Trophoblast cell (in vitro differentiated cells and primary cell): Measurements from ENCODE around the gene PKD1L1.

ENCODE experiments used
- DNase-seq, 2 donors: peaks; one replicate each; pipeline ENCODE4 v3.0.0-alpha.2; 2016
- H2AFZ ChIP-seq: 2 replicates; pipeline ENCODE4 v1.6.1; 2013; ENCODE audit warnings: low read length, moderate library complexity, mild to moderate bottlenecking; ENCODE audit not compliant: insufficient read depth, poor library complexity
- H2AK5ac ChIP-seq: 2 replicates; pipeline ENCODE4 v1.6.1; 2013; ENCODE audit warnings: mild to moderate bottlenecking, low read length
- H2BK120ac ChIP-seq: 2 replicates; pipeline ENCODE4 v1.6.1; 2013; ENCODE audit warnings: low read length, mild to moderate bottlenecking, moderate library complexity; ENCODE audit not compliant: insufficient read depth, poor library complexity
- H2BK12ac ChIP-seq: 2 replicates; pipeline ENCODE4 v1.6.1; 2013; ENCODE audit warnings: mild to moderate bottlenecking, low read length, moderate library complexity
- H2BK5ac ChIP-seq: 2 replicates; pipeline ENCODE4 v1.6.1; 2013; ENCODE audit warnings: low read length, low read depth, moderate library complexity, mild to moderate bottlenecking; ENCODE audit not compliant: poor library complexity
- H3K14ac ChIP-seq: 2 replicates; pipeline ENCODE4 v1.6.1; 2013; ENCODE audit warnings: mild to moderate bottlenecking, low read length
- H3K18ac ChIP-seq: 2 replicates; pipeline ENCODE4 v1.6.1; 2013; ENCODE audit warnings: mild to moderate bottlenecking, low read length
- H3K23ac ChIP-seq: 2 replicates; pipeline ENCODE4 v1.6.1; 2013; ENCODE audit warnings: low read length
- H3K27ac ChIP-seq: 2 replicates; pipeline ENCODE4 v1.5.1; 2013; ENCODE audit warnings: low read depth, mild to moderate bottlenecking, inconsistent platforms, low read length, moderate library complexity
- H3K27me3 ChIP-seq: 2 replicates; pipeline ENCODE4 v1.6.1; 2013; ENCODE audit warnings: inconsistent platforms, mild to moderate bottlenecking, low read length, moderate library complexity; ENCODE audit not compliant: insufficient read depth
- H3K36me3 ChIP-seq, 2 experiments: 1 replicate in 1 of 2; 2 replicates in 1 of 2; pipeline ENCODE4 v1.6.1; 2013; ENCODE audit warnings: low read length in 2 of 2, mild to moderate bottlenecking in 2 of 2, moderate library complexity in 1 of 2; ENCODE audit not compliant: insufficient read depth in 2 of 2, control insufficient read depth in 1 of 2
- H3K4ac ChIP-seq: 2 replicates; pipeline ENCODE4 v1.6.1; 2013; ENCODE audit warnings: low read depth, mild to moderate bottlenecking, low read length, moderate library complexity
- H3K4me1 ChIP-seq, 2 experiments: 1 replicate in 1 of 2; 2 replicates in 1 of 2; pipeline ENCODE4 v1.6.1; 2013; ENCODE audit warnings: low read length in 2 of 2, mild to moderate bottlenecking in 2 of 2, moderate library complexity in 1 of 2; ENCODE audit not compliant: insufficient read depth in 2 of 2, control insufficient read depth in 1 of 2
- H3K4me2 ChIP-seq: 2 replicates; pipeline ENCODE4 v1.6.1; 2013; ENCODE audit warnings: inconsistent platforms, mild to moderate bottlenecking, low read length, moderate library complexity
- H3K4me3 ChIP-seq: 2 replicates; pipeline ENCODE4 v1.5.1; 2013; ENCODE audit warnings: mild to moderate bottlenecking, low read depth, low read length, inconsistent platforms
- H3K79me1 ChIP-seq: one replicate; pipeline ENCODE4 v1.6.1; 2013; ENCODE audit warnings: low read length
- H3K79me2 ChIP-seq: 2 replicates; pipeline ENCODE4 v1.6.1; 2013; ENCODE audit warnings: low read length, mild to moderate bottlenecking; ENCODE audit not compliant: control insufficient read depth, insufficient read depth, poor library complexity
- H3K9ac ChIP-seq: 2 replicates; pipeline ENCODE4 v1.6.1; 2013; ENCODE audit warnings: mild to moderate bottlenecking, low read length
- H3K9me3 ChIP-seq: 2 replicates; pipeline ENCODE4 v1.6.1; 2013; ENCODE audit warnings: low read depth, mild to moderate bottlenecking, control low read depth, inconsistent platforms, low read length; ENCODE audit not compliant: insufficient read depth
- H4K12ac ChIP-seq: 2 replicates; pipeline ENCODE4 v1.6.1; 2013; ENCODE audit warnings: low read depth, mild to moderate bottlenecking, low read length, moderate library complexity
- H4K8ac ChIP-seq: 2 replicates; pipeline ENCODE4 v1.6.1; 2013; ENCODE audit warnings: low read depth, mild to moderate bottlenecking, low read length, moderate library complexity
- H4K91ac ChIP-seq: one replicate; pipeline ENCODE4 v1.6.1; 2013; ENCODE audit warnings: low read depth, mild to moderate bottlenecking, low read length, moderate library complexity
- WGBS: extraction: QIAGEN DNeasy Blood & Tissue Kit; methylation state at CpG from one replicate; pipeline ENCODE4 v1.1.7; 2013; ENCODE audit warnings: missing lambda C conversion rate; ENCODE audit not compliant: insufficient read length, insufficient coverage; ENCODE audit errors: extremely low coverage; 5-methylcytosine and 5-hydroxymethylcytosine counted together

Gene PKD1L1

DNA sequence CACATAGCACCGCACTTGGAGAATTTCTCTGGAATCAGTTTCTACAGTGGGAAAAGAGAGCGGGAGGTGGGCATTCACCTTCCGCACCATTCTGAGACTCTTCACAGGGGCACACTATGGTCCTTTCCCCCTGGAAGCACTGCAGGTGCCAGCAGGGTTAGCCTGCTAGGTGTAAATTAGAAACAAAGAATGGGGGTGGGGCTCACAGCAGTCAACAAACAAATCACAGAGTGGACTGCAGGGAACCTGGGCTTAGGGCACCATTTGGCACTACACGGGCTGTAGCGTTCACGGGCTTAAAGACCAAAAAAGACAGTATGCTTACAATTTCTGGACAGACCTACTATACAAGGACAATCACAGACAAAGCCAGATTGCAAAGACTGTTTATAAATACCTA is 8.0 kb upstream of the PKD1L1 start:
- Histone ChIP-seq H3K14ac (no peak overlapping the region), H2BK12ac (no peak overlapping the region), H4K12ac (no peak overlapping the region), H2BK5ac (no peak overlapping the region), H3K36me3 (peaks cover under 1 to 15% of the 10 kb centered on the region in 2 experiments), H3K23ac (no peak overlapping the region), H3K18ac (no peak overlapping the region), H2BK120ac (no peak overlapping the region), H2AFZ (no peak overlapping the region), H3K27me3 (no peaks in the 10 kb centered on the region), H3K4me1 (no peaks in the 10 kb centered on the region), H3K4me2 (no peak overlapping the region), H3K9ac (no peak overlapping the region), H4K8ac (no peak overlapping the region), H4K91ac (no peak overlapping the region), H3K79me1 (no peaks in the 10 kb centered on the region), H3K4ac (no peak overlapping the region), H3K27ac (no peak overlapping the region), H3K4me3 (no peak overlapping the region), H3K79me2 (no peaks in the 10 kb centered on the region), H2AK5ac (no peak overlapping the region), H3K9me3 (no peaks in the 10 kb centered on the region)
- no peak for DNase-seq
- no CpG with 5 or more reads among the region's 6 CpGs for WGBS

- H2BK120ac ChIP-seq: no peak overlapping the region
- no CpG with 5 or more reads among the region's 4 CpGs for WGBS
- H3K4me2 ChIP-seq: no peak overlapping the region
- no peak overlapping the region for H2AFZ ChIP-seq
- no peak overlapping the region for H2BK12ac ChIP-seq
- no peaks in the 10 kb centered on the region for H3K79me2 ChIP-seq
- no peaks in the 10 kb centered on the region for H3K79me1 ChIP-seq
- no peak overlapping the region for H3K23ac ChIP-seq
- no peak overlapping the region for H3K14ac ChIP-seq
- no peak overlapping the region for H4K91ac ChIP-seq
- no peaks in the 10 kb centered on the region for H3K9me3 ChIP-seq
- H3K18ac ChIP-seq: no peak overlapping the region
- H2AK5ac ChIP-seq: no peak overlapping the region
- H3K36me3 ChIP-seq: peaks cover 0 to 15% of the 10 kb centered on the region in 2 experiments
- H4K8ac ChIP-seq: no peak overlapping the region
- H3K9ac ChIP-seq: no peak overlapping the region
- no peaks in the 10 kb centered on the region for H3K4me1 ChIP-seq
- H3K4ac ChIP-seq: no peak overlapping the region
- H4K12ac ChIP-seq: no peak overlapping the region
- DNase-seq: no peak
- no peak overlapping the region for H3K4me3 ChIP-seq
- no peak overlapping the region for H2BK5ac ChIP-seq
- H3K27ac ChIP-seq: no peak overlapping the region
- no peaks in the 10 kb centered on the region for H3K27me3 ChIP-seq
Measured at GRCh38 chr7:47954231-47954911, 6.1 kb upstream of the PKD1L1 start.

DNA sequence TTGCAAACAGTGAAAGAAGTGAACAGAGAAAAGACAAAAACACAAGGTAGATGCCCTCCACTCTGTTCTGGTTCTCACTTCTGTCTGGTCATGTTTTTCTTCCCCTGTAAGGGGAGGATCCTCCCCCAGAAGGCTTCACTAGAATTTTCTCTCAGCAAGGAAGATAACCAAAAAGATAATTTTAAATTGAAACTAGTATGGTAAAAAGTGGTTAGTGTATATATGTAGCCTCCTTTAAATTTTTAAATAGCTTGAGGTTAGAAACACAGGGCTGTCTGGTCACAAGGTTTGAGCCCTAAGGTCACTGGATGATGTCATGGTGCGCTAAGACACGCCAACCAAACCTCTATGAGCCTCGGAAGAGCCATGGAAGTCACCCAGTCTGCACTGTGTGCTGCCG is 5.6 kb upstream of the PKD1L1 start:
- no peak overlapping the region for H2AK5ac ChIP-seq
- no peak overlapping the region for H2BK5ac ChIP-seq
- H2AFZ ChIP-seq: no peak overlapping the region
- no peak overlapping the region for H3K4ac ChIP-seq
- peaks cover 0 to under 1% of the 10 kb centered on the region in 2 experiments for H3K4me1 ChIP-seq
- H3K79me1 ChIP-seq: no peaks in the 10 kb centered on the region
- H3K23ac ChIP-seq: no peak overlapping the region
- H4K12ac ChIP-seq: no peak overlapping the region
- H4K91ac ChIP-seq: no peak overlapping the region
- no peak overlapping the region for H3K9ac ChIP-seq
- no peaks in the 10 kb centered on the region for H3K79me2 ChIP-seq
- no peak overlapping the region for H3K27ac ChIP-seq
- H3K4me2 ChIP-seq: no peak overlapping the region
- H3K14ac ChIP-seq: no peak overlapping the region
- H2BK120ac ChIP-seq: no peak overlapping the region
- H3K27me3 ChIP-seq: no peaks in the 10 kb centered on the region
- H3K36me3 ChIP-seq: peaks cover 0 to 15% of the 10 kb centered on the region in 2 experiments
- no CpG with 5 or more reads among the region's 4 CpGs for WGBS
- H3K4me3 ChIP-seq: no peak overlapping the region
- H2BK12ac ChIP-seq: no peak overlapping the region
- H3K9me3 ChIP-seq: no peaks in the 10 kb centered on the region
- no peak overlapping the region for H4K8ac ChIP-seq
- H3K18ac ChIP-seq: no peak overlapping the region
- no peak for DNase-seq

GRCh38 chr7:47952224-47952623 is 4.0 kb upstream of the PKD1L1 start:
- H2BK5ac ChIP-seq: no peak overlapping the region
- H3K9me3 ChIP-seq: no peaks in the 10 kb centered on the region
- no peaks in the 10 kb centered on the region for H3K79me2 ChIP-seq
- H4K12ac ChIP-seq: no peak overlapping the region
- H3K36me3 ChIP-seq: peaks cover 0 to 15% of the 10 kb centered on the region in 2 experiments
- no peak overlapping the region for H3K18ac ChIP-seq
- no peak overlapping the region for H3K14ac ChIP-seq
- H3K79me1 ChIP-seq: no peaks in the 10 kb centered on the region
- no CpG with 5 or more reads among the region's 4 CpGs for WGBS
- H2BK12ac ChIP-seq: no peak overlapping the region
- peaks cover 0 to 8% of the 10 kb centered on the region in 2 experiments for H3K4me1 ChIP-seq
- H2AFZ ChIP-seq: no peak overlapping the region
- H2BK120ac ChIP-seq: no peak overlapping the region
- H4K8ac ChIP-seq: no peak overlapping the region
- no peak overlapping the region for H3K27ac ChIP-seq
- no peak overlapping the region for H3K9ac ChIP-seq
- no peak overlapping the region for H3K23ac ChIP-seq
- no peak overlapping the region for H3K4ac ChIP-seq
- H3K27me3 ChIP-seq: no peaks in the 10 kb centered on the region
- no peak overlapping the region for H3K4me2 ChIP-seq
- no peak for DNase-seq
- no peak overlapping the region for H2AK5ac ChIP-seq
- H3K4me3 ChIP-seq: no peak overlapping the region
- no peak overlapping the region for H4K91ac ChIP-seq
